Measurements from ENCODE around the gene PGGHG. TPM values are rescaled to one million over a fixed set of nuclear protein-coding genes. Genes with fewer than 3 reads are reported as not detected.

PGGHG gene
- 5.2 and 7.6 TPM in 2 replicates for total RNA-seq (2014; rRNA removed)
- polyA plus RNA-seq (2012): 1.2 TPM

DNA sequence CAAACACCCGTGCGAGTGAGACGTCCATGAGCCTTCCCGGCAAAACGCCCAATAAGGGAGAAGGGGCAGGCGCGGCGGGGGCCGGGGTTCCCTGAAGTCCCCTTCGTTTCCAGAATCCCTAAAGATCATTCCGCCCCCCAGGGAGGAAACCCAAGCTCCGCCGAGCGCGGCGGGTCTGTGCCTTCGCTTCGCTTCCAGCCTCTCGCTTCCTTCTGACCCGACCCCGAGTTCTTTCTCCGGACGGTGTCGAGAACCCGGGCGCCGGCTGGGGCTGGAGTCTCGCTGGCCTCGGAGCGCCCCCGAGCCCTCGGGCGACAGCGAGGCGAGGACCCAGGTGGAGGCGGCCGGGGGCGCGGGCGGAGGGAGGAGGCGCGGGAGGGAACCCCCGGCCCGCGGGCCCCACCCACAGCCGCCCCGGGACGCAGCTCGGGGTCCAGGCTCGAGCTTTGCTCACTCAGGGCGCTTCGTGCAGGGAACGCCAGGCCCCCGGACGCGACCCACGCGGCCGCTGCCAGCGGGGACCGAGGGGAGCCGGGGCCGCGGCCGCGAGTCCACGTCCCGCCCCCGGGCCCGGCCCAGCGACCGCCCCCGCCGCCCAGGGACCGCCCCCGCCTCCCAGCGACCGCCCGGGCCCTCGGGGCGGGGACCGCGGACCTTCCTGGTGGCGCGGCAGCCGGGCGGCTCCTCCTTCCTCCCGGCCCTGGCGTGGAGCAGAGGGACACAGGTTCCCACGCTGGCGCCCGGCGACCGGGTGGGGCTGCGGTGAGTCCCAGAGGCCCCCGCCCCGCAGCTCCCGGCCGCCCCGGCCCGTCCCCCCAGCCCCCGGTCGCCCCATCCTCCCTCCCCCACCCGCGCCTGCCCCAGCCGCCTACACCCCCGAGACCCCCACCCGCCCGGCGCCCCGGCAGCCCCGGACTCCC is at the start of gene PGGHG:
PGGHG (plus strand) TSS at position 649 of the 920 bp plus-strand sequence. CDS start 691 bp downstream, outside the sequence.
- peak; percentile 15 for DNase-seq (ENCODE audit: low read depth)

DNA sequence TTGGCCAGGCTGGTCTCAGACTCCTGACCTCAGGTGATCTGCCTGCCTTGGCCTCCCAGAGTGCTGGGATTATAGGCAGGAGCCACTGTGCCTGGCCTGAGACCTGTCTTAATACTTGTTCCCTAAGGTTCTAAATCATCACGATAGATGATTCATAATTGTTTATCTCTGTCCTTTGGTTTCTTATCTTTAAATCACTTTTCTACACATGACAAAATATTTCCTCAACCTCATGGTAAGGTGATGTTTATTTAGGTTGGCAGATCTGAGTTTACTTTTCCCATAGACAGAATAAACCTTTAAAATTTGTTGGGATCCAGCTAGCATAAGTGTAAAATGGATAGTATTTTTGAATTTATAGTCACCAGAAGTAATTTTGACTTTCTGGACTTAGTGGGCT is 48.6 kb upstream of the PGGHG start:
- no peak for DNase-seq (ENCODE audit: low read depth)

DNA sequence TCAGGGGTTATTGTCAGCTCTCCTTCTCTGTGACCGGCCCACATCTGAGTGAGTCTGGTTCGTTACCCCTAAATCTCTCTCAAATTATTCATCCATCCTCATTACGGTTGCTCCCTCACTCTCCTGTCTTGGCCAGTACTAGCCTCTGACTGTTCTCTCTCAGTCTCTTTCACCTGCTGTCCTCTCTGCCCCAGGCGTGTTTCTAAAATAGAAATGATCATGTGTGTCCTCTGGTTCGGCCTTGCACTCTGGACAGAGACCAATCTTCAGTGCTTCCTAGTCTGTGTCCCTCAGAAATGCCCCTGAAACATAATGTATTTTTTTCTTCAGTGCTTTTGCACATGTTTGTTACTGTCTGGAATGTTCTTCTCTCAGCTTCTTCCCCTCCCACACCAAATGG is 47.3 kb upstream of the PGGHG start:
- no peak for DNase-seq (ENCODE audit: low read depth)

DNA sequence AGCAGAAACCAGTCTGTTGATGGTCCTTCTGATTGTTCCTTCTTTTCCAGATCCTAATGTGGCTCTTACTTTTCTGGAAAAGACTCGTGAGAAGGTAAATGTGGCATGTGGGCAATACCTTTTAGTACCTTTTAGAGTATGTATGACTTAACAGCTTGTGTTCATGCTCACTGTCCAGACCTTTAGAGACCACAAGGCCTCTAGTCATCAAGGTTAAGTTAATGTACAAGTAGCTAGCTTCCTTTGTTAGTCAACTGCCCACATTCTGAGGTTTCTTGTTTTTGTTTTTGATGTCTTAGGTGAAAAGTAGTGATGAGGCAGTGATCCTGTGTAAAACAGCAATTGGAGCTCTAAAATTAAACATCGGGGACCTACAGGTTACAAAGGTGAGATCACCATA is 44.5 kb upstream of the PGGHG start:
- no peak for DNase-seq (ENCODE audit: low read depth)

DNA sequence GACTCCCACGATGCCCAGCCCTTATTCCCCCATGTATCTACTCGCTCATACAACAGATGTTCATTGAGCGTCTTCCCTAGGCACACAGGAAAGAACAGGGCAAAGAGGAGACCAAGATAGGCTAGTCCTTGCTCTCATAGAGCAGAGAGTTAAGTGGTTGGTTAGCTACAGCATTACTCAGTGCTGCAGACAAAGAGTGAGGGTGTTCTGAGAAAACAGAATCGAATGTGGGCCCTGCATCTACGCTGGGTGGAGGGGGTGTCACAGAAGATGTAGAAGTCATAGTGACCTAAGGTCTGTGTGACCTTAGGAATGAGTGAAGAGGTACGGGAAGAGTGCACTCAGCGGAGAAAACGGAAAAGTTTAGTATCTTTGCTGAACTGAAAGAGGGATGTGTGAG is 39.9 kb upstream of the PGGHG start:
- DNase-seq (ENCODE audit: low read depth): no peak

DNA sequence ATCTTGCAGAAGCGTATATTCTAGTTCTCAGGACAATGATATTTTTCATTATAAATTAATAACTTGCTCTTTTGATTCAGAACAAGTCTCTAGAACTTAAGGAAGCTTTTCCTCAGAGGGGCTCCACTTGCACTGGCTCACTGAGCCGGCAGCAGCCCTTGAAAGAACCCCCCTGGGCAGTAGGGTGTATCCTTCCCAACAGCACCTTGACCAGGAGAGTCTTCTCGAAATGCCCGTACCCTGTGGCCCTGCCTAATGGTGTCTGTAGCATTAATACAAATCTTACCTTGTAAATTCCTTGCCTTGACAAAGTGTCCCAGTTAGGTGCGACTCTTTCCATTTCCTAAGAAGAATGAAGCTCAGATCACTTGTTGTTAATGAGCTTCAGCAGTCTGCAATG is 38.7 kb upstream of the PGGHG start:
- no peak for DNase-seq (ENCODE audit: low read depth)

DNA sequence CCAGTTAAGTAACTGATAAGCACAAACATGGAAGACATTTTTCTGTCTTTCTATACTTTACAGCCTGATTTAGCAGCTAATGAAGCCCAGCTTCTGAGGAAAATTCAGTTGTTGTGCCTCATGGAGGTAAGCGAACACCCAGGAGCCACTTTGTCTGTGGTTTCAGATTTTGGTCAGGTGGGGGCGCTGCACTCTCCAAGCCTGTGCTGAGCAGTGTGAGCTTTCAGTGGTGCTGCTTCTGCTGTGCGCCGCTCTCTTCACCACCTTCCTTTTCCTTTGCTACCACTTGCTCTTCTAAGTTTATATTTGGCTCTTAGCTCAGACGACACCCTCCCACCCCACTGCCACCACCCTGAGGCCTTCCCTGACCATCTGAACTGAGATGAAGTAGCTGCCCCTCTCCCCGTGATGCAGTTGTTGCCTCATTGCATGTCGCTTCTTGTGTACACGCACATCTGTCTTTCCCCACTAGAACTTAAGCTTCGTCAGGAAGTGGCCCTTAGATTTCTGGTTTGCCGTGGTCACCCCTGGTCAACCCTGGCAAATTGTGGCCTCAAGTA is 38.1 kb upstream of the PGGHG start:
- DNase-seq (ENCODE audit: low read depth): peak; percentile 40

DNA sequence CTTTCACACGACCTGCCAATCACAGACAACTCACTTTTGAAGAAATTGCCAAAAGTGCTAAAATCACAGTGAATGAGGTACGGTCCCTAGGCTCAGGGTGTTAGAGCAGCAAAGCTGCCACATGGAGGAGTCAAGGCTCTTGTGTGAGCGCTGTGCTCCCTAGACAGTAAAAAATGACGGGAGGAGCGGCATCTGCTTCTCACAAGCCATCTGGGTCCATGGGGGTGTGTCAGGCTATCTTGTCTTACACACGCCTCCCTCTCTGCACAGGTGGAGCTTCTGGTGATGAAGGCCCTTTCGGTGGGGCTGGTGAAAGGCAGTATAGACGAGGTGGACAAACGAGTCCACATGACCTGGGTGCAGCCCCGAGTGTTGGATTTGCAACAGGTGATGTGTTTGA is 37.4 kb upstream of the PGGHG start:
- DNase-seq (ENCODE audit: low read depth): no peak

DNA sequence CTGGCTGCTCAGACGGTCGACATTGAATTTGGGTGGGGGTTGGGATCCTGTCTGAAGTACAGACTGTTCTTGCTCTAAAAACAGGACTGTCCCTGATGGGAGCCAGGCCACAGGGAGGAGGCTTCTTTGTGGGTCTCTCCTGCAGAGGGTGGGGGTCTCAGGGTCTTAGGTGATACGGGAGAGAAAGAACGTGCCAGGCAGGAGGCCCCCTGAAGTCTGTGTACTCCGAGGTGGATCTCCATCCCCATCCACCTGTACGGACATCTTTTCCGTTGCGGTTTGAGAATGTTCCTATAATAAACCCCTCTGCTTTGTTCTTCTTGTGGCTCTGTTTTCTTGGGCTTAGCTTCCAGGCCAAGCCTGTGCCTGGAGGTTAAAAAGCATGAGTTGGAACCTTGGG is 36.3 kb upstream of the PGGHG start:
- no peak for DNase-seq (ENCODE audit: low read depth)

DNA sequence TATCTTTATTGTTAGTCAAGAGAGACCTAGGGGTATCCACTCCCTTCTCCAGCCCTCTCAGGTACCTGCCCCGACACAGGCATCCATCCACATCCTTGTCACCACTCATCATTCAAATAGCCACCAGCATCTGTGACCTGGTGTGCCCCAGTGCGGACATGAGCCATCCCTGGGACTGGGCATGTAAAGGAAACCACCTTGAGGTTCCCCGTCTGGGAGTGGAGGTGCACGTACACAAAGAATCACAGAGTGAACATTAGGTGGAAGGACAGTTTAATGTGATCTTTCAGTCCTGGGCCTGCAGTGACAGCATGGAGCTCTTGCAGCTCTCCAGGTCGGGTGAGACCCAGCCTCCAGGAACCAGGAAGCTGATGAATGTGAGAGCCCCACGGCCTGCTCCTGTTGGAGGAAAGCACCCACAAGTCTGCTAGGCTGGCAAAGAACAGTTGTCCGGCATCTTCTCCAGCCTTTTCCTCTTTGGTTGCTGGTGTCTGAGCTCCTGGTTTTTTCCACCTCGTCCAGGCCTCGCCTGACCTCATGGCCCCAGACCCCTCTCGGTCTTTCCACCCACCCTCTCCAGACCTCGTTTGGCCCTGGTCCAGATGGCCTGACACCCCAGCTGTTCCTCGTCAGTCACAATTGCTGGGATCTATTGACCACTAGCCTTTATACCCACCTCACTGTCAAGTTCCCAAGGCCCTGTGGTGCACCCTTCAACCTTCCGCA is 35.6 kb upstream of the PGGHG start:
- DNase-seq (ENCODE audit: low read depth): no peak

DNA sequence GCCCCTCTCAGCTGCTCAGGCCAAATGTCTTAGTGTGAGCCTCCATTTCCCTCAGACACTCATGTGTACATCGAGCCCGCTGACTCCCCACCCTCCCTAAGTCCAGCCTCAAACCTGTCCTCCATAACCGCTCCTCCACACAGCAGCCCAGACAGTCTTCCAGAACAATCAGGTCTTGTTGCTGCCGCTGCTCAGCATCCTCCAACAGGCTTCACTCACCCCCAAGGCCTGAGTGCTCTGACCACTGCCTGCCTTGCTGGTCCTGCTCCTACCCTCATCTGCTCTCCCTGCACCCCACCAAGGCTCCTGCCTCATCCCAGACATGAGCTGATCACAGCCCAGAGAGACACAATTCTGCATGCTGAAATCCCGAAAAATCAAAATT is 35.0 kb upstream of the PGGHG start:
- no peak for DNase-seq (ENCODE audit: low read depth)

DNA sequence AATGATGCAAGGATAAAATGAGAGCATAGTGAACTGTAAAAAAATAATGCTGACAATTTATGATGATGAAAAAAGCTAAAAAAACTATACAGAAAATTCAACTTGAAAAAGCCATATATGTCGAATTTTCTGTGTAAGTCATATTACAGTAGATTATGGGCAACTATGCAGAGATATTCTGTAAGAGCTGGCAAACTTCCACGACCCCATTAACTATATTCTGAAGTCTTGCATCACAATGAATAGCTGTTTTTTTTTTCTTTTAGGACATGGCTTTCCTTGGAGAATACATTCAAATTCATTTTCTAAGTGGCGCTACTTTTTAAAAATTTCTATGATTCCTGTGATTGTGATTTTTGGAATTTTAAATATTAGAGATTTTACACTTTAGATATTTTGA is 33.8 kb upstream of the PGGHG start:
- no peak for DNase-seq (ENCODE audit: low read depth)

DNA sequence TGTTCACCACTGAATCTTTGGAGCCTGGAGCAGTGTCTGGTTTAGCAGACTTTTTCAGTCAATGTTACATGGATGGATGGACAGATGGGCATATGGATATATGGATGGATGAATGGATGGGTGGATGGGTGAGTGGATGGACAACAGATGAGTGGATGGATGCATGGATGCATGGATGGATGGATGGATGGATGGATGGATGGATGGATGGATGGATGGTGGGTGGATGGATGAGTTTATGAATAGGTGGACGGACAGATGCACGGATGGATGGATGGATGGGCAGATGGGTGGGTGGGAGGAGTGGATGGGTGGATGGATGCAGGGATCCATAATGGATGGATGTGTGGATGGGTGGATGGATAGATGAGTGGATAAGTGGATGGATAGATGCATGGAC is 33.1 kb upstream of the PGGHG start:
- DNase-seq (ENCODE audit: low read depth): no peak

DNA sequence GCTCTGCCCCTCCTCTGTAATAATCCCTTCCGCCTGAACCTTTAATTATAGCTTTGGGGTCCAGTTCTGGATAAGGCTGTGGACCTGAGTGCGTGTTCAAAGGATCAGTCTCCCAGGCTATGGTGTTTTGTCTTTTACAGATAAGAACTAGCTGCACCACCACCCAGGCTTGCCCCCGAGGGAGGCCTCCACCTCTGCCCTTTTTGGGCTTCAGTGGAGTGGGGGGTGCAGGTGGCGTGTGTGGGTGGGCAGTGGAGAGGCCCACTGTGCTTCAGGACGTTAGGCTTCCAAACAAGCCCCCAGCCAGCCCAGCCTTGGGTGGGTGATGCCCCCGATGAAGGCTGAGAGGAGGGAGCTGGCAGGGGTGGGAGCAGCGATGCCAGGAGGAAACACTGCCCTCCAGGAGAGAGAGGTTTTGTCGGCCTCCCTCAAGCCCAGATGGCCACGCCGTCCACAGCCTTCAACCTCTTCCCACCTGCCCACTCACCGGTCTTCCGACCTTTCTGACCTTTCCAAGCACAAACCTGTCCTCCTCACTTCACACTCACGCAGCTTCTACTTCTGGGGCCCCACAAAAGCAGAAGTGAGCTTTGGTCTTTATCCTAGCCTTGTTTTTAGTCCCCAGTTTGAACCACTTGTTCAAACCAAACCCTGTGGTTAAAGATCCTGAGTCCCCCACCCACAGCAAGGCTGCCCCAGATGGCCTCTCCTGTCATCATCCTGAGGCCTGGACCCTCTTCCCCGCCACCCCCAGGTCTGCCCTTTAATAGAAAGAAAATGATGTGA is 31.8 kb upstream of the PGGHG start:
- no peak for DNase-seq (ENCODE audit: low read depth)

DNA sequence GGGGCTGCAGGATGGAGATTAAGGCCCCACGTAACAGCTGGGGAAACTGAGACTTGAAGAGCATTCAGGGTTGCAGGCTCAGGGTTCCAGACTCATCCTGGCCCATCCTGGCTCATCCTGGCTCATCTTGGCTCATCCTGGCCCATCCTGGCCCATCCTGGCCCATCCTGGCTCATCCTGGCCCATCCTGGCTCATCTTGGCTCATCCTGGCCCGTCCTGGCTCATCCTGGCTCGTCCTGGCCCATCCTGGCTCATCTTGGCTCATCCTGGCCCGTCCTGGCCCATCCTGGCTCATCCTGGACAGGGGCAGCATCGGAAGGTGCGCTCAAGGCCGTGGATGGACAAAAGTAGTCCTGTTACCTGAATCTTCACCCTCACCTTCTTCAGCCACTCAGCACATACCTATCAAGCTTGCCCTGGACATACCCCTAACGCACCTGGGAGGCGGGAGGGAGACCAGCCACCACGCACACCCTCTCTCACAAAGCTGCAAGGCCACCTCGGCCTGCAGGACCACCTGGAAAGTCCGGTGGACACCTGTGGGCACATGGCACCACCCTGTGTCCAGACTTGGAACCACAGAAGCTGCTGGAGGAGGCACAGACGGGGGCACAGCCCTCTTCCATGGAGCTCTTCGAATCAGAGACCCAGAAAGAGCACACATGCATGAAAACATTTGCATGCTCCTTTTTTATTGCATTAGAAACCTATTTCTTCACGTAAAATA is 31.0 kb upstream of the PGGHG start:
- no peak for DNase-seq (ENCODE audit: low read depth)

DNA sequence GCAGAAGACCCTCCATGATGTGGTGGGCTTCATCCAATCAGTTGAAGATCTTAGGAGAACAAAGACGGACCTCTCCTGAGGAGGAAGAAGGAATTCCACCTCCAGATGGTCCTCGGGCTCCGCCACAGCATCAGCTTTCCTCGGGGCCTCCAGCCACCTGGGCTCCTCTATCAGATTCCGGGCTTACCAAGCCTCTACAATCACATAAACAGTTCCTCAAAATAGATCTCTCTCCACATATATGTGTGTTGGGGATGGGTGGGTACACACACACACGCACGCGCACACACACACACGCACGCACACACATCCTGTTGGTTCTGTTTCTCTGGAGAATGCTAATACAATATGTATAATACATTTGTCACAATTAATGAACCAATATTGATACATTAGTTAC is 29.5 kb upstream of the PGGHG start:
- no peak for DNase-seq (ENCODE audit: low read depth)

DNA sequence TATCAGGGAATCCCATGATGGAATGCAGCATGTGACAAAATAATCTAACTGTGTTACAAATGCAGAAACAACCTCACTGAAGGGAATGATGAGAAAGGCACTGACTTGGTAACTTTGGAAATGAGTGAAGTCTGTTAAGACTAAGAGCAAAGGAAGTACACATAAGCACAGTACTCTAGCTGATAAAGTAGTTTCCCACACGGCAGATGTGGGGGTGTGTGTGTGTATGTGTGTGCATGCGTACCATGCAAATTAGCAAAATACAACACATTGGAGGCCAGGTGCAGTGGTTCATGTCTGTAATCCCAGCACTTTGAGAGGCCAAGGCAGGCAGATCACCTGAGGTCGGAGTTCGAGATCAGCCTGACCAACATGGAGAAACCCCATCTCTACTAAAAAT is 27.3 kb upstream of the PGGHG start:
- no peak for DNase-seq (ENCODE audit: low read depth)

DNA sequence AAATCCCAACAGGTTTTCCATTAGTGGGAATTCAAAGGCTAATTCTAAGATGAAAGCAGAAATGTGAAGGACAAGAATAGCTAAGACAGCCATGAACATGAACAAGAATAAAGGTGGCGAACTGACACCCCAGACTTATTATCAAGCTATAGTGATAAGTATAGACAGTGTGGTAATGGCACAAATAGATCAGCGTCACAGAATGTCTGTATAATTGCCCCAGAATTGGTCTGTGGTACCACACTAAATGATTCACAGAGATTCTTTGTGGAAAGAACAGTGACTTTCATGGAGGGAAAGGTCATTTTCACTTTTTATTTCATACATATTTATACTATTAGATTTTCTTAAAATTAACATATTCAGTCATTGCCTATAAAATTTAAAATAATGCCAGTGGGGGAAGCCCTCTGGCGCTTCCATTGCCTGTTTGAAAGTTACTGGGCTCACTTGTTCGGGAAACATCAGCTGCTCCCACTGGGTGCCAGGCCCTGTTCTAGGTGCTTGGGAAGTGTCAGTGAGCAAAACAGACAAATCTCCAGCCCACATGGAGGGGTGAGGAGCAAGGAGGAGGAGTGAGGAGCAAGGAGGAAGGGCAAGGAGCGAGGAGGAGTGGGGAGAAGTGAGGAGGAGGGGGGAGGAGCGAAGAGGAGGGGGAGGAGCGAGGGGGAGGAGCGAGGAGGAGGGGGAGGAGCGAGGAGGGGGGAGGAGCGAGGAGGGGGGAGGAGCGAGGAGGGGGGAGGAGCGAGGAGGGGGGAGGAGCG is 22.1 kb upstream of the PGGHG start:
- no peak for DNase-seq (ENCODE audit: low read depth)

DNA sequence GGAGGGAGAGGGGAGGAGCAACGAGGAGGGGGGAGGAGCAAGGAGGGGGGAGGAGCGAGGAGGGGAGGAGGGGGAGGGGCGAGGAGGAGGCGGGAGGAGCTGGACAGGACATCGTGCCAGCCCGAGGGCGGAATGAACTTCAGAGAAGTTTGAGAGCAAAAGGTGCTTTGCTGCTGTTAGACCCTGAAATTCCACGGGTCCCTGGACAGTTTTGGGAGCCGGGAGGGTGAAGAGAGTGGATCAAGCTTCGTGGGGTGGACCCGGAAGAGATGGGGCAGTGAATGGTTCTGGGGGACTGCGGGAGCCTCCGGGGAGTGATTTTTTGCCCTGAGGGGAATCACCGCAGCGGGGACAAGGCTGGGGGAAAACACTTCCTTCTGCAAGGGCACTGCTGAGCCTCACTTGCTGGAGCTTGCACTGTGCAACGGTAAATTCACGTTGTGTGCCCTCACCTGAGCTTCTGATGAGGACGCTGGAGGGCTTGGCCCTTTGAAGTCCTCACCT is 21.4 kb upstream of the PGGHG start:
- DNase-seq (ENCODE audit: low read depth): no peak

DNA sequence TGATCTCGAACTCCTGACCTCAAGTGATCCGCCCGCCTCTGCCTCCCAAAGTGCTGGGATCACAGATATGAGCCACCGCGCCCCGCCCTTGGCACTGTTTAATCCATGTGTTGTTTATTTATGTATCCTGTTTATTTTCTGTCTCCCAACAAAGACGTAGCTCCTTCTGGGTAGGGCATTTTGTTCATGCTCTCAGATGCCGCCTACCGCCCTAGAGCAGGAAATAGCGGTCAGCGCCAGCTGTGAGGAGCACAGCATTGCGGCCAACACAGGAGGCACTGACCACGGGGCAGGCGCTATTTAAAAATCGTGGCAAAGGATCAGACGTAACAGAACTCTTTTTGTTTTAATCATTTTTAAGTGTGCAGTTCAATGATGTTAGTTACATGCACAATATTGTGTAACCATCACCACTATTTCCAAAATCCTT is 20.2 kb upstream of the PGGHG start:
- peak; percentile 87 for DNase-seq (ENCODE audit: low read depth)

Data from LHCN-M2 (cell line).